IPS DF 6.9 (cell line): ENCODE data around the gene KCNN3.

Source experiments
- DNase-seq: peaks from one replicate; pipeline ENCODE4 v3.0.0-alpha.2; 2013; ENCODE audit warnings: low read depth, low spot score
- H3K27ac ChIP-seq: one replicate; pipeline ENCODE4 v1.5.1; 2013; ENCODE audit warnings: low read length, control low read depth
- H3K27me3 ChIP-seq: 2 replicates; pipeline ENCODE4 v1.6.1; 2013; ENCODE audit warnings: mild to moderate bottlenecking, low read length; ENCODE audit not compliant: control insufficient read depth, insufficient read depth
- H3K36me3 ChIP-seq: 2 replicates; pipeline ENCODE4 v1.6.1; 2013; ENCODE audit warnings: low read length; ENCODE audit not compliant: control insufficient read depth, insufficient read depth
- H3K4me1 ChIP-seq: 2 replicates; pipeline ENCODE4 v1.6.1; 2013; ENCODE audit warnings: low read length; ENCODE audit not compliant: control insufficient read depth, insufficient read depth
- H3K4me3 ChIP-seq: 2 replicates; pipeline ENCODE4 v1.5.1; 2013; ENCODE audit warnings: mild to moderate bottlenecking, low read length
- H3K9me3 ChIP-seq: 2 replicates; pipeline ENCODE4 v1.6.1; 2013; ENCODE audit warnings: low read length, inconsistent platforms; ENCODE audit not compliant: control insufficient read depth, insufficient read depth
- WGBS: extraction: QIAGEN DNeasy Blood & Tissue Kit; methylation state at CpG from one replicate; pipeline ENCODE4 v1.1.7; 2013; ENCODE audit warnings: mixed read lengths, missing lambda C conversion rate; ENCODE audit not compliant: insufficient read length, insufficient coverage; 5-methylcytosine and 5-hydroxymethylcytosine counted together

The KCNN3 gene

DNA sequence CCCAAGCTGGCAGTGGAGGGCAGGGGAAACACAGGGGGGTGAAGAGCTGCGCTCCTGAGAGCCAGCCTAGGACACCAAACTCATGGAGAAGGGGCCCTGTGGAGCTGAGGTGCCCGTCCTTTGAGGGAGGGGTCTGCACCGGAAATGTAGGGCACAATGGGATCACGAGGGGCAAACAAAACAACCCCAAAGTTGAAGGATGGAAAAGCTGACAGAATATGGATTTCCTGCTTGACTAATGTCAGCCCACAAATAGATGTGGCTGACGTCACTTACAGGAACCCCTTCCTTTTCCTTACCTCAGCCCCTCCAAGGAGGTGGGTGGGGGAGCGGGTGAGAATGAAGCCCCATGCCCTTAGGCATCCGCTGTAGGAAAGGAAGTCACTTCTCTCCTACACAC, 110.9 kb downstream of the KCNN3 start:
- H3K27ac ChIP-seq = no peak overlapping the region
- no peak for DNase-seq
- H3K27me3 ChIP-seq = no peaks in the 10 kb centered on the region
- WGBS = no CpG with 5 or more reads among the region's 7 CpGs
- no peaks in the 10 kb centered on the region for H3K9me3 ChIP-seq
- no peak overlapping the region for H3K4me3 ChIP-seq
- H3K4me1 ChIP-seq = no peaks in the 10 kb centered on the region
- H3K36me3 ChIP-seq = no peaks in the 10 kb centered on the region

DNA sequence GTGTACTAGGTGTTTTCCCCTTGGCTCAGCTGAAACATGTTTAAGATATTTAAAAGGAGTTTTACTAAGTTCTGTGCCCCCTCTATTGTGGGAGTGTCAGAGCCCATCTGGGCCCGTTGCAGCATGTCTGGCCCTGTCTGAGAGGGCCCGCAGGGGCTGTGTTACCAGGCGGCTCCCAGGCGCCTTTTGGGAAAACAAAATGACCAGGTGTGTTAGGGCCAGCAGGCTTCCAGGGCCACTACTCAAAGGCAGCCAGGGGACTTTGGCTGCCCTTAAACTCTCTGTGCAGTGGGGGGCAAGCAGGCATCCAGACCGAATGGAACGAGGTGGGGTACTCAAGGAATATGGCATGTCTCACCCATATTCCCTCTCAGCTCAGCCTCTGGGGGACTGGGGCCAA, 111.7 kb downstream of the KCNN3 start:
- DNase-seq = no peak
- no CpG with 5 or more reads among the region's 6 CpGs for WGBS
- no peaks in the 10 kb centered on the region for H3K27me3 ChIP-seq
- no peaks in the 10 kb centered on the region for H3K36me3 ChIP-seq
- H3K27ac ChIP-seq = no peak overlapping the region
- no peaks in the 10 kb centered on the region for H3K9me3 ChIP-seq
- no peak overlapping the region for H3K4me3 ChIP-seq
- H3K4me1 ChIP-seq = no peaks in the 10 kb centered on the region

DNA sequence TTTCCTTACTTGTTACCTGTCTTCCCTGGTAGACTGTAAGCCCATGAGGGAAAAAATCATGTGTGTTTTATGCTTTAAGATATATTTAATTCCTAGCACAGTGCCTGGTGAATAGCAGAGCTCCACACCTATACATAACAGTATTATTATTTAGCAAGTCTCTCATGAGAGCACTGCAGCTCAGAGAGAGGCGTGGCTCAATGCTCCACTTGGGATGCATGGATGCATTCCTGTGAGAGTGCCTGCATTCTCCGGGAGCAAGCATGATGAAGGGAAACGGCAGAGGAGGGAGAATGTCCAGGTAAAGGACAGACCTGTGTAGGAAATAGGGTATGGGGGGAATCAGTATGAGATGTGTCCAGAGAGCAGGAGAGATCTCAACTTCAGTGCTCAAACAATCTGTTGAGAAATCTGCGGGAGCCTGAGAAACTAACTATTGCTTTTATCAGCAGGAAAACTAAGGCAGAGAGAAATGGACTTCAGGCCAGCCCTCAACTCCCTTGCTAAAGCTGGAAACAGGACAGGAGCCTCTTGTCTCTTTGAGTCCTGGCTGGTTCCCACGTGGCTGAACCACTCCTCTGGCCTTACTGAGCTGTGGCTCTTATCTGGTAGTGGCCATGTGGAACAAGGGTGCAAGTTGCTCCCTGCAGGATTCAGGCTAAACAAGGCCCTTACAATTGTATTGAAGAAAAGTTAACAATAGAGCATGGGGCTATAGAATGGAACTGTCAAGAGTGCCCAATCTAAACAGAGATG, 113.1 kb downstream of the KCNN3 start:
- Histone ChIP-seq H3K9me3 (no peaks in the 10 kb centered on the region), H3K27me3 (no peaks in the 10 kb centered on the region), H3K27ac (no peak overlapping the region), H3K4me3 (no peak overlapping the region), H3K4me1 (no peaks in the 10 kb centered on the region), H3K36me3 (no peaks in the 10 kb centered on the region)
- WGBS = no CpG with 5 or more reads among the region's 5 CpGs
- DNase-seq = no peak

DNA sequence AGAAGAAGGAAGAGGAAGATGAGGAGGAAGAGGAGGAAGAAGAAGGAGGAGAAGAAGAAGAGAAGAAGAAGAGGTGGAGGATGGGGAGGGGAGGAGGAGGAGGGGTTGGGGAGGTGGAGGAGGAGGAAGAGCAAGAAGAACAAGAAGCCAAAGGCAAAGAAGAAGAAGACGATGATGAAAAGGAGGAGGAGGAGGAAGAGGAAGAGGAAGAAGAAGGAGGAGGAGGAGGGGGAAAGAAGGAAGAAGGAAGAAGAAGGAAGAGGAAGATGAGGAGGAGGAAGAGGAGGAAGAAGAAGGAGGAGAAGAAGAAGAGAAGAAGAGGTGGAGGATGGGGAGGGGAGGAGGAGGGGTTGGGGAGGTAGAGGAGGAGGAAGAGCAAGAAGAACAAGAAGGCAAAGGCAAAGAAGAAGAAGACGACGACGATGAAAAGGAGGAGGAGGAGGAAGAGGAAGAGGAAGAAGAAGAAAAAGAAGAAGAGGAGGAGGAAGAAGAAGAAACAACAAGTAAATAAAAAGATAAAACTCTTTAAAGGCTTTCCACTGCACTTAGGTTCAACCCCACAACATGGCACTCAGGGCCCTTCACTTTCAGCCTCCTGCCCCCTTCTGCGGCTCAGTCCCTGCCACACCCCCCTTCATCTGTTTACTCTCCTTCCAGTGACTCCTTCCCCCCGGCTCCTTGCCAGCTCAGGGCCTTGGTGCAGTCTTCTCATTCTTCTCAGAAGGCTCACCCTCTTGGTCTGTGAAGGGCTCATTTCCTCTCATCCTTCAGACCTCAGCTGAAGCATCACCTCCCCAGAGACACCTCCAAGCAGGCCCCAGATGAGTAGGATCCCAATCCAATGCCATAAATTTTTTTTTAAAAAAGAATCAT, 114.0 kb downstream of the KCNN3 start:
- DNase-seq = no peak
- H3K27me3 ChIP-seq = no peaks in the 10 kb centered on the region
- no peak overlapping the region for H3K4me3 ChIP-seq
- 96% methylated on average over 4 of the region's 6 CpGs for WGBS
- no peak overlapping the region for H3K27ac ChIP-seq
- H3K36me3 ChIP-seq = no peaks in the 10 kb centered on the region
- no peaks in the 10 kb centered on the region for H3K4me1 ChIP-seq
- H3K9me3 ChIP-seq = no peaks in the 10 kb centered on the region

DNA sequence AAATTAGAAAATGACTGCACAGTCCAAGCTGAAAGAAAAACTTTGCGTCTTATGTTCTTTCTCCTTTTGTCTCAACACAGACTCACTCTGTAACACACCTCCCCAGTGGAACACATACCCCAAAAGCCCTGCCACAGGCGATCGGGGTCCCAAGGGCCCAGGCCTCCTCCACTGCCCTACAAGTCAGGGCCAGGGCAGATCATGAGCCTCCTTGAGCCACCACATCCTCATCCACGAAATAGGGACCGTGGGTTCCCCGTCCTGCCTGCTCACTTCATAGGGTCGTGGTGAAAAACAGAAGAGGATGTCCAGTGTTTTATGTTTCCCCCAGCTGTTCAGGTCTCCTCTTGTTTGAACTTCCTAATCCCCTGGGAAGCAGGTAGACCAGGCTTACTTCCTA, 116.7 kb downstream of the KCNN3 start:
- Histone ChIP-seq H3K9me3 (no peaks in the 10 kb centered on the region), H3K4me3 (no peak overlapping the region), H3K27me3 (no peaks in the 10 kb centered on the region), H3K27ac (no peak overlapping the region), H3K4me1 (no peaks in the 10 kb centered on the region), H3K36me3 (no peaks in the 10 kb centered on the region)
- DNase-seq = no peak
- no CpG with 5 or more reads among the region's 7 CpGs for WGBS

DNA sequence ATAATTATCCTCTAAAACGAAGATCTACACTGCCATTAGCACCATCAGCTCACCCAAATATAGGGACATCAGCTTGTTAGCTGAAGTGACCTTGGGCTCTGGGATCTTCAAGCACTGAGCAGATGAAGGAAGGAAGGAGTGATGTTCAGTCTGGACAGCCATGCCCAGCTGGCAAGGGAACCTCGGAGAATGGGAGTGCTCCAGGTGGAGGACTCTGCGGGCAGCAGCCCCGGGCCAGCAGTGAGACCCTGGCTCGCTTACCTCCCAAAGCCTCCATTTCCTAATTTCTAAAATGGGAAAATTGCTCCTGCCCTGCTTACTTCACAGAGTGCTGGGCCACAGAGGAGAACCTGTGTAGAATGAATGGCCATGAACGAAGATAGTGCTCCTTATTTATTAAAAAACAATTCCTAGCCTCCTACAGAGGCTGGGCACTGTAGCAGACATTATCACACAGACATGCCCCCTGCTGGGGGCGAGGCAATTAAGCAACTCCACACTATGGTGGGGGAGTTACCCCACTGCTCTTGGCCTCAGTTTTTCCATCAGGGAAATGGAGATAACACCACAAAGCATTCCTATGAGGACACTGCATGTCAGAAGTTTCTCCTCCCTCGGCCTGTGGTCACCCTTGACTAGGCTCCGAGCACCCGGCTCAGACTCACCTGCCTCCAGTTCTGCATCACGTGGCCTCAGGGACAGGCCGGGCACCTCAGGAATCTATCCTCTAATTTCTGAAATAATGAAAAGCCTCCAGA, 117.6 kb downstream of the KCNN3 start:
- no peak overlapping the region for H3K27ac ChIP-seq
- WGBS = no CpG with 5 or more reads among the region's 12 CpGs
- no peaks in the 10 kb centered on the region for H3K9me3 ChIP-seq
- no peaks in the 10 kb centered on the region for H3K27me3 ChIP-seq
- no peak for DNase-seq
- H3K4me3 ChIP-seq = no peak overlapping the region
- no peaks in the 10 kb centered on the region for H3K36me3 ChIP-seq
- H3K4me1 ChIP-seq = no peaks in the 10 kb centered on the region

DNA sequence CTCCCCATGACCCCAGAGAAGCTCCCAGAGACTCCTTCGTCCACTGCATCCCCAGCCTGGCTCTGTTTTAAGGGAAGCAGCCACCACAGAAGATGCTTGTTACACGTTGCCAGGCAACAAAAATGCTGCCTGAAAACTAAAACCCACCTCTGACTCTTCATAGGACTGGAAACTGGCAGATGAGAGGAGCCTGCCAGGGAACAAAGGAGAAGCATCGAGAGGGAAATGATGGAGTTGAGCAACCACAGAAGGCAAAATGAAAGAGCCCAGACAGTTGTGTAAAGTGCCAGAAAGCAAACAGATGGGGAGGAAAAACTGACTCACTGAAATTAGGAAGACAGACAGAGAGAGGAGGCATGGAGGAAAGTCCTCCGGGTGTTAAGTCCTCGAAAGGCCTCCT, 118.4 kb downstream of the KCNN3 start:
- no peak overlapping the region for H3K27ac ChIP-seq
- no CpG with 5 or more reads among the region's 5 CpGs for WGBS
- no peaks in the 10 kb centered on the region for H3K4me1 ChIP-seq
- no peak overlapping the region for H3K4me3 ChIP-seq
- no peak for DNase-seq
- no peaks in the 10 kb centered on the region for H3K9me3 ChIP-seq
- H3K27me3 ChIP-seq = no peaks in the 10 kb centered on the region
- no peaks in the 10 kb centered on the region for H3K36me3 ChIP-seq

DNA sequence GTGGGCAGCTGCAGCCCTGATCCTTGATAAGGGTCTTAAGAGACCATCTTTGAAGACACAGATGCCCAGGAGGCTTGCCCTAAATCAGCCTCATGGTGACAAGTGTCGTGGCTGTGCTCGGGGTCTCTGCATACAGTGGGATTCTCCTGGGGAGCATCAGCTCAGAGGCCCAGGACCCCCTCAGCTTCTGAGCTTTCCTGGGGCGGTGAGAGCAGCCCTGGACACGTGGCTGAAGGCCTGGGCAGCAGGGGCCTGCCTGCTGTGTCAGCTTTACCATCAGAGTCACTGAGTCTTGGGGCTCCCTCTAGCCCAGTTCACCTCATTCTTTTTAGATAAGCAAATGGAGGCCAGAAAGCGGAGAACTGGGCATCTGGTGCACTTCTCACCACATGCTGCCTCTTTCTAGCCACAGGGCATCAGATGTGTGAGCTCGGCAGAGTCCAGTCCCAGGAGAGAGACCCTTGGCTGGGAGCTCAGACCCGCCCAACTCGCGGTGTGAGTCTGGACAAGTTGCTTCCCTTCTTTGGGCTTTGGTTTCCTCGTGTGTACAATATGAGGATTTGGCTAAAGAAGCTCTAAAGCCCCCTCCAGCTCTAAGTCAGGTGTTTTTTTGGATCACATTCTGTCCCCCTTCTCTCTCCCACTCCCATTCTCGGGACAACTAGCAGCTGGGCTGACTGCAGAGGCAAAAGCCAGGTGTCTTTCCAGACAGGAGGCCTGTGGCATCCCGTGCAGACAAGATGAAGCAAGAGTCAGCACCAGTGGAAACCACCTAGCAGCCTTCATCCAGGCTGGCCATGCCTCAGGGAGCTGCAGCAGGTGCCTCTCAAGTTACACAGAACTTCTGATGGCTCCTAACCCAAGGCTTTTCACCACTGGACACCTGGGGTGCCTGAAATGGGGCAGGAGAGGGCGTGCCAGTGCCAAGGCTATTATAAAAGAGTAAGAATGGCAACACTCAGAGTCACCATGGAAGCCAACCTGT, 119.1 kb downstream of the KCNN3 start:
- no CpG with 5 or more reads among the region's 13 CpGs for WGBS
- H3K9me3 ChIP-seq = no peaks in the 10 kb centered on the region
- H3K27ac ChIP-seq = no peak overlapping the region
- no peaks in the 10 kb centered on the region for H3K27me3 ChIP-seq
- no peaks in the 10 kb centered on the region for H3K36me3 ChIP-seq
- no peak for DNase-seq
- no peak overlapping the region for H3K4me3 ChIP-seq
- no peaks in the 10 kb centered on the region for H3K4me1 ChIP-seq

DNA sequence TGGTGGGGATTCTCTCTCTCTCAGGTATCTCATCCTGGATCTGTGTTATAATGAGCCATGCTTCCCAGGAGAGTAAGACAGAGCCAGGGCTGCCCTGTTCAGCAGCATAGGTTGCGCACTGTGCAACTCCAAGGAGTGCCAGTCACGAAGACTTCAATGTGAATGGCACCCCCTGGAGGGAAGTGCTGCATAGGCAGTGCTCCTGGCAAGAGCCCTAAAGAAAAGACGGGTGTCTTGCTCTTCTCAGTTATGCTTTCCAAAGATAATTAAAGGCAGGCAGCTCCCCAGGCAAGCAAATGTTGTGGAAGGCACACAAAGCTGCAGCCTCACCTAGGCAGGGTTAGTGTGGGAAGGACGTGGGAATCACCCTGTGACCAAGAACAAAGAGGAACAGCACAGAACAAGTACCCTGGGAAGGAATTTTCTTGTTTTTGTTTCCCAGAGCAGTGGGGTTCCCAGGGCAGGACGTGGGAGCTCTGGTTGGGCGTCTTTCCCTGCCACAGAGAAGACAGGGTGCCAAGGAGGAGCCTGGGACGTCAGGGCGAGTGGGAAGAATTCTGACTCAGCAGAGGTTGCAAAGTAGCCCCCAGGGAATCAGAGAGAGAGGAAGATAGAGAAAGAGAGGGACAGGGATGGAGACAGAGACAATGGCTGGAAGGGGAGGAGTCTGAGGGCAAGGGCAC, 120.9 kb downstream of the KCNN3 start:
- Histone ChIP-seq H3K27me3 (no peaks in the 10 kb centered on the region), H3K4me3 (no peak overlapping the region), H3K4me1 (peaks cover 1% of the 10 kb centered on the region), H3K27ac (no peak overlapping the region), H3K36me3 (no peaks in the 10 kb centered on the region), H3K9me3 (no peaks in the 10 kb centered on the region)
- no peak for DNase-seq
- WGBS = no CpG with 5 or more reads among the region's 8 CpGs
